HCT116 (cell line): ENCODE results near the gene FFAR1. TPM values are rescaled to one million over a fixed set of nuclear protein-coding genes. Genes with fewer than 3 reads are reported as not detected.

Experiments used
- ATAC-seq: fragments of 200-7000 bp; cut with Tn5 transposase; 2 replicates; pipeline ENCODE4 v1.9.1; 2020; ENCODE audit warnings: mild to moderate bottlenecking, moderate library complexity
- BruUV-seq: library from RNA; stranded (reverse); fragments of 400-500 nt; replicated peaks from 2 replicates; lab custom pipeline; 2021; lab: Mats Ljungman, UMichigan
- CTCF ChIA-PET: fragments of 300-600 bp; sonication (Branson Sonifier 250); formaldehyde crosslinking; loops from one replicate; lab custom pipeline; 2021; ENCODE audit warnings: antibody characterized with exemption; lab: Charles Lee
- POLR2A ChIA-PET: fragments of 300-600, 350-600 bp; sonication (Branson Sonifier 250); formaldehyde crosslinking; loops from one replicate; lab custom pipeline; 2021; ENCODE audit warnings: antibody characterized with exemption; lab: Charles Lee
- RAD21 ChIA-PET, 2 experiments: fragments of 300-600 bp; sonication (Branson Sonifier 250); formaldehyde crosslinking; loops; one replicate each; lab custom pipeline; 2023; ENCODE audit warnings: low total read pairs in 2 of 2; ENCODE audit not compliant: uncharacterized antibody in 2 of 2, unreplicated experiment in 2 of 2, low non-redundant PET in 1 of 2; lab: Charles Lee
- DNase-seq: peaks from one replicate; pipeline ENCODE4 v3.0.0-alpha.2; 2010; ENCODE audit warnings: low read depth, low spot score
- H2AFZ ChIP-seq: fragments of 200-600 bp; shearing (Covaris generic), sonication (generic); 2 replicates; pipeline ENCODE4 v1.6.1; 2017; ENCODE audit warnings: low read depth, mixed run types, mixed read lengths, antibody characterized with exemption, low read length; ENCODE audit not compliant: poor library complexity, severe bottlenecking
- H3K27ac ChIP-seq: 2 replicates; pipeline ENCODE4 v1.5.1; 2012; ENCODE audit warnings: low read depth, low read length
- H3K27me3 ChIP-seq: fragments of 200-600 bp; sonication (generic); 2 replicates; pipeline ENCODE4 v1.6.1; 2016; ENCODE audit warnings: mixed run types, low read length, mixed read lengths; ENCODE audit not compliant: insufficient read depth
- H3K36me3 ChIP-seq, 2 experiments: fragments of 200-500 bp in 1 of 2; fragments of 200-600 bp in 1 of 2; sonication (Bioruptor generic) in 1 of 2; sonication (generic) in 1 of 2; 2 replicates each; pipeline versions ENCODE4 v1.5.1 to v1.6.1; 2014 to 2016; ENCODE audit warnings: low read length in 2 of 2, inconsistent platforms in 1 of 2, mixed read lengths in 1 of 2, mixed run types in 1 of 2; ENCODE audit not compliant: insufficient read depth in 2 of 2, control insufficient read depth in 1 of 2
- H3K4me1 ChIP-seq, 2 experiments: fragments of 200-600 bp in 1 of 2; sonication (generic) in 1 of 2; 2 replicates each; pipeline versions ENCODE4 v1.5.1 to v1.6.1; 2012 to 2017; ENCODE audit warnings: low read length in 2 of 2, inconsistent platforms in 1 of 2, mild to moderate bottlenecking in 1 of 2, mixed read lengths in 1 of 2, mixed run types in 1 of 2, moderate library complexity in 1 of 2; ENCODE audit not compliant: insufficient read depth in 2 of 2, control insufficient read depth in 1 of 2
- H3K4me2 ChIP-seq: fragments of 200-600 bp; sonication (generic); 2 replicates; pipeline ENCODE4 v1.6.1; 2017; ENCODE audit warnings: mixed run types, low read length, mixed read lengths
- H3K4me3 ChIP-seq, 2 experiments: fragments of 200-600 bp in 1 of 2; sonication (generic) in 1 of 2; replicated peaks in 1 of 2; 2 replicates each; pipeline ENCODE4 v1.5.1; 2011 to 2016; ENCODE audit warnings: low read length in 2 of 2, control low read depth in 1 of 2, low read depth in 1 of 2, mild to moderate bottlenecking in 1 of 2, mixed read lengths in 1 of 2, mixed run types in 1 of 2
- H3K79me2 ChIP-seq: fragments of 200-600 bp; sonication (generic); 2 replicates; pipeline ENCODE4 v1.6.1; 2017; ENCODE audit warnings: mild to moderate bottlenecking, mixed run types, low read length, moderate library complexity, mixed read lengths; ENCODE audit not compliant: insufficient read depth
- H3K9ac ChIP-seq: fragments of 200-600 bp; sonication (generic); 2 replicates; pipeline ENCODE4 v1.6.1; 2016; ENCODE audit warnings: low read length, mixed read lengths
- H3K9me2 ChIP-seq: fragments of 200-600 bp; sonication (generic), shearing (Covaris generic); 2 replicates; pipeline ENCODE4 v1.6.1; 2017; ENCODE audit warnings: mixed run types, mild to moderate bottlenecking, moderate library complexity; ENCODE audit not compliant: insufficient read depth
- H3K9me3 ChIP-seq, 2 experiments: fragments of 200-500 bp in 1 of 2; fragments of 200-600 bp in 1 of 2; sonication (Bioruptor generic) in 1 of 2; sonication (generic) in 1 of 2; 2 replicates each; pipeline ENCODE4 v1.6.1; 2014 to 2017; ENCODE audit warnings: low read length in 2 of 2, mixed read lengths in 2 of 2, inconsistent platforms in 1 of 2, low read depth in 1 of 2, mild to moderate bottlenecking in 1 of 2, mixed run types in 1 of 2, moderate library complexity in 1 of 2; ENCODE audit not compliant: control insufficient read depth in 1 of 2, insufficient read depth in 1 of 2
- H4K20me1 ChIP-seq: fragments of 200-600 bp; sonication (generic), shearing (Covaris generic); 2 replicates; pipeline ENCODE4 v1.6.1; 2017; ENCODE audit warnings: mixed run types, mild to moderate bottlenecking, moderate library complexity; ENCODE audit not compliant: insufficient read depth
- CBX3 ChIP-seq: IDR thresholded peaks from 2 replicates; pipeline ENCODE4 v1.6.1; 2012; ENCODE audit warnings: low read depth
- EGR1 ChIP-seq: IDR thresholded peaks from 2 replicates; pipeline ENCODE4 v1.6.1; 2012; ENCODE audit warnings: low read depth
- EZH2 ChIP-seq: fragments of 200-600 bp; sonication (generic); IDR thresholded peaks from 2 replicates; pipeline ENCODE4 v1.6.1; 2017; ENCODE audit warnings: antibody characterized with exemption, mixed run types
- EZH2phosphoT487 ChIP-seq: fragments of 200-600 bp; IDR thresholded peaks from 2 replicates; pipeline ENCODE4 v1.6.1; 2018; ENCODE audit warnings: antibody characterized with exemption, borderline replicate concordance
- FOSL1 ChIP-seq: IDR thresholded peaks from 2 replicates; pipeline ENCODE4 v1.6.1; 2012; ENCODE audit warnings: low read depth
- JUND ChIP-seq: IDR thresholded peaks from 2 replicates; pipeline ENCODE4 v1.6.1; 2012
- RAD21 ChIP-seq: IDR thresholded peaks from 2 replicates; pipeline ENCODE4 v1.6.1; 2012; ENCODE audit warnings: low read depth, mild to moderate bottlenecking
- REST ChIP-seq: IDR thresholded peaks from 2 replicates; pipeline ENCODE4 v1.6.1; 2012; ENCODE audit warnings: low read depth
- SIN3A ChIP-seq: IDR thresholded peaks from 2 replicates; pipeline ENCODE4 v1.6.1; 2012; ENCODE audit warnings: low read depth
- SP1 ChIP-seq: IDR thresholded peaks from 2 replicates; pipeline ENCODE4 v1.6.1; 2012; ENCODE audit warnings: low read depth
- TCF7L2 ChIP-seq: IDR thresholded peaks from 2 replicates; pipeline ENCODE4 v1.7.0; 2011; ENCODE audit warnings: borderline replicate concordance, inconsistent platforms; ENCODE audit not compliant: insufficient read depth, insufficient read length; ENCODE audit errors: extremely low read depth
- YY1 ChIP-seq: IDR thresholded peaks from 2 replicates; pipeline ENCODE4 v1.6.1; 2011; ENCODE audit warnings: low read length, low read depth, moderate library complexity, mild to moderate bottlenecking; ENCODE audit not compliant: insufficient replicate concordance; ENCODE audit errors: extremely low read depth
- ZNF274 ChIP-seq: fragments of 200-500 bp; sonication (Bioruptor generic); IDR thresholded peaks from 2 replicates; pipeline ENCODE4 v1.6.1; 2014; ENCODE audit warnings: mild to moderate bottlenecking, low read depth, low read length, inconsistent platforms
- intact Hi-C: fragments of 100-400 bp; cut with micrococcal nuclease; formaldehyde crosslinking; loops from 2 replicates; pipeline ENCODE4 v1.10.0; 2022
- total RNA-seq: library from RNA; stranded (reverse); gene quantifications from one replicate; pipeline ENCODE4 v1.2.1, GENCODE V29; 2021; ENCODE audit not compliant: unreplicated experiment

The FFAR1 gene
- total RNA-seq, 1 experiment from 2014 or later: not detected

DNA sequence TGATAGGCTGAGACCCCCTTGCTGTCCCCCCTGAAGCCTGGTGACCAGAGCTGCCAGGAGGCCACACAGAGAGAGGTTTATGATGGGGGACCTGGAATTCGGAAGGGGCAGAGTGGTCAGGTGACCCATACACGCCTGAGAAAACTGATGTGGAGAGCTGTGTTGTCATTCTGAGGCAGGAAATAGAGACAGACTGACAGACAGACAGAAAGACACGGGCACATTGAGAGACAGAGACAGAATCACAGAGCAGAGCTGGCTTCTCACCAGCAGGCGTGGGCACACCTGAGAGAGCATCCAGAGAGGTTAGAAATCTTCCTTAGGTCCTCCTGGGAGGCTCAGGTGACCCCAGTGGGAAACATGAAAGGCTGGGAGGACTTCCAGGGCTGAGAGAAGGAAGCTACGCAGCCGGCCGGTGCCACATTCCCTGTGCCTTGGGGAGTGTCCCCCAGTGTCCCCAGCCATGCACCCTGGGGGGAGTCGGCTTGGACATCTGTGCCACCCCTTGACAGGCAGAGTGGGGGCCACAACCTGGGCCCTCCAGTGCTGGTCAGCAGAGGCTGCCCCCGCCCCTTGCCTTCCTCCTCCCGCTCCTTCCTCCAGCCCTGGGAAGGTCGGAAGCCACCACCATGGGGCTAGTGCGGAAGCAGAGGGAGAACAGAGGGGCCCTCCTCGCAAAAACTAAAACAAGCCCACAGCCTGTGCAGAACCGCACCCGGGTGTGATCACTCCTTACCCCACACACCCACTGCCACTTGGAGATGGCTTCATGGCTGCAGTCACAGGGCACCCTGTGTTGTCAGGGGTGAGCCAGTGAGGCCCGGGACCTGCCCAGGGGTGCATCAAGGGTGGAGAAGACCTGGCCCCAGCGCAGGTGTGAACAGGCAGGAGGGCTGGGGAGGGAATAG is 2.2 kb downstream of the FFAR1 start:
- ChIA-PET RAD21 (no interaction called here), CTCF (no interaction called here), POLR2A (no interaction called here)
- H3K4me3 ChIP-seq: no peak overlapping the region
- intact Hi-C loops: loop anchor here (10.0 kb wide), 1 partner anchor 365 kb away; the partner anchor contains the start of gene KMT2B
- H3K9me2 ChIP-seq: no peaks in the 10 kb centered on the region
- H3K27ac ChIP-seq: no peak overlapping the region
- no peak for TF ChIP-seq ZNF274
- TF ChIP-seq SP1: no peak
- TF ChIP-seq EZH2: no peak
- no peak for TF ChIP-seq CBX3
- no peak for TF ChIP-seq EZH2phosphoT487
- no peak for TF ChIP-seq SIN3A
- no peak for TF ChIP-seq RAD21
- TF ChIP-seq TCF7L2: no peak
- no peak for TF ChIP-seq REST
- no peak for TF ChIP-seq YY1
- TF ChIP-seq EGR1: no peak
- TF ChIP-seq FOSL1: no peak
- TF ChIP-seq JUND: no peak
- H3K79me2 ChIP-seq: no peaks in the 10 kb centered on the region
- no peak overlapping the region for H3K4me2 ChIP-seq
- H3K9me3 ChIP-seq: no peaks in the 10 kb centered on the region
- no peak overlapping the region for H2AFZ ChIP-seq
- H3K9ac ChIP-seq: no peak overlapping the region
- H3K4me1 ChIP-seq: peaks cover 0 to 7% of the 10 kb centered on the region in 2 experiments; a peak in 1 of 4 replicates
- ATAC-seq: no peak
- no peaks in the 10 kb centered on the region for H3K36me3 ChIP-seq
- DNase-seq: no peak
- no TSS peak for BruUV-seq
- no peaks in the 10 kb centered on the region for H3K27me3 ChIP-seq
- no peaks in the 10 kb centered on the region for H4K20me1 ChIP-seq
